ENCODE data around the gene ZNF566.

The ZNF566 gene

GRCh38 chr19:36418287-36419001 is 70.9 kb downstream of the ZNF566 start, which contains the start of gene ZFP82 (continued):
- TF ChIP-seq INSM2 (tag by site-specific recombination; IDR thresholded peaks at IDR 0.05) (peak; percentile 88), ZNF776 (tag by site-specific recombination; IDR thresholded peaks at IDR 0.05; ENCODE audit: borderline replicate concordance) (no peak), KLF10 (tag by site-specific recombination; IDR thresholded peaks at IDR 0.05) (peak; percentile 53), ZFP41 (tag by site-specific recombination; IDR thresholded peaks at IDR 0.05; ENCODE audit: borderline replicate concordance) (no peak), ZNF777 (tag by site-specific recombination; IDR thresholded peaks at IDR 0.05; ENCODE audit: borderline replicate concordance) (peak; percentile 43; the same call in 1 of the 2 replicates), ZNF623 (tag by site-specific recombination; IDR thresholded peaks at IDR 0.05) (0 out of 2 replicates have a peak, but pooled peaks have one; percentile 7), ZNF501 (tag by site-specific recombination; IDR thresholded peaks at IDR 0.05) (peak; percentile 96), ZNF366 (tag by site-specific recombination; conservative IDR thresholded peaks at IDR 0.05) (no peak), ZNF639 (tag by site-specific recombination; IDR thresholded peaks at IDR 0.05) (no peak; the same call in 1 of the 2 replicates), ZNF707 (tag by site-specific recombination; IDR thresholded peaks at IDR 0.05) (0 out of 2 replicates have a peak, but pooled peaks have one; percentile 5), ZNF747 (tag by site-specific recombination; IDR thresholded peaks at IDR 0.05) (no peak), ZNF560 (tag by site-specific recombination; IDR thresholded peaks at IDR 0.05; ENCODE audit: borderline replicate concordance) (no peak; the same call in 1 of the 2 replicates), ZNF112 (tag by site-specific recombination; IDR thresholded peaks at IDR 0.05) (no peak), ZBTB26 (tag by site-specific recombination; optimal IDR thresholded peaks at IDR 0.05) (peak; percentile 100), ZNF510 (tag by site-specific recombination; IDR thresholded peaks at IDR 0.05; ENCODE audit: insufficient replicate concordance) (no peak), HOXA7 (CRISPR knock-in tag; IDR thresholded peaks at IDR 0.05; ENCODE audit: borderline replicate concordance) (no peak), ZNF174 (tag by site-specific recombination; IDR thresholded peaks at IDR 0.05) (no peak), ZBTB11 (tag by site-specific recombination; conservative IDR thresholded peaks at IDR 0.05; ENCODE audit: low read depth) (peak; percentile 73), ZNF654 (tag by site-specific recombination; IDR thresholded peaks at IDR 0.05; ENCODE audit: low read depth) (no peak), ZEB2 (tag by site-specific recombination; IDR thresholded peaks at IDR 0.05) (peak; percentile 87), ZNF211 (tag by site-specific recombination; IDR thresholded peaks at IDR 0.05; ENCODE audit: low read depth) (no peak), ZNF558 (tag by site-specific recombination; IDR thresholded peaks at IDR 0.05) (no peak), ZNF114 (tag by site-specific recombination; IDR thresholded peaks at IDR 0.05) (no peak), ZNF529 (tag by site-specific recombination; IDR thresholded peaks at IDR 0.05; ENCODE audit: insufficient replicate concordance) (no peak), PBX3 (CRISPR knock-in tag; IDR thresholded peaks at IDR 0.05) (no peak; the same call in 1 of the 2 replicates), ZNF133 (tag by site-specific recombination; IDR thresholded peaks at IDR 0.05) (peak; percentile 3; the same call in 1 of the 2 replicates), MYNN (tag by site-specific recombination; IDR thresholded peaks at IDR 0.05; ENCODE audit: borderline replicate concordance) (0 out of 2 replicates have a peak, but pooled peaks have one; percentile 23), ZNF292 (tag by site-specific recombination; IDR thresholded peaks at IDR 0.05; ENCODE audit: borderline replicate concordance, low read depth) (no peak), ZNF354C (tag by site-specific recombination; IDR thresholded peaks at IDR 0.05; ENCODE audit: borderline replicate concordance, low read depth) (no peak), ZNF350 (tag by site-specific recombination; IDR thresholded peaks at IDR 0.05) (no peak; the same call in 1 of the 2 replicates)
